GM19328 (cell line): ENCODE results near the gene ZNF862.
"Not testable (repeated sequence)": the region's sequence is repeated elsewhere in the genome, so short reads cannot be mapped to it uniquely, and the experiment has no call there.

Experiments used
- ATAC-seq: cut with Tn5 transposase; IDR thresholded peaks from one replicate; pipeline ENCODE4 v1.9.1; 2021; ENCODE audit warnings: mild to moderate bottlenecking, moderate library complexity; ENCODE audit not compliant: unreplicated experiment

ZNF862 gene

DNA sequence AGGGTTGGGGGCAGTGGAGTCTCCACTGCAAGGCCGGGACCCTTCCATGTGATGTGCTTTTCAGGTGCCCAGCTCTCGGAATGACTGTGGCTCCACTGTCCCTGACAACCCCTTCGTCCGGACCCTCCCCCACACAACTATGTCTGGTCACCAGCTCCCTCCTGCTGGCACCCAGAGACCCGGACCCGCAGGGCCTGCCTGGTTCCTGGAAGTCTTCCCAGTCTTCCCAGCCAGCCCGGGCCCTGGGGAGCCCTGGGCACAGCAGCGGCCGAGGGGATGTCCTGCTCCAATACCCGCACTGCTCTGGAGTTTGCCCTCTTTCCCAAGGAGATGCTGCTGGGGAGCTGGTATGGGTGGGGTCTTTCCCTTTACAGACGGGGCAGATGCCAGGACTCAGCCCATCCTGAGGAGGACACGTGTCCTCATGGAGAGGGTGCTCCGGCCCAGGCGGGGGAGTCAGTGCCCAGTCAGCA, 41.1 kb downstream of the ZNF862 start:
- no peak for ATAC-seq

DNA sequence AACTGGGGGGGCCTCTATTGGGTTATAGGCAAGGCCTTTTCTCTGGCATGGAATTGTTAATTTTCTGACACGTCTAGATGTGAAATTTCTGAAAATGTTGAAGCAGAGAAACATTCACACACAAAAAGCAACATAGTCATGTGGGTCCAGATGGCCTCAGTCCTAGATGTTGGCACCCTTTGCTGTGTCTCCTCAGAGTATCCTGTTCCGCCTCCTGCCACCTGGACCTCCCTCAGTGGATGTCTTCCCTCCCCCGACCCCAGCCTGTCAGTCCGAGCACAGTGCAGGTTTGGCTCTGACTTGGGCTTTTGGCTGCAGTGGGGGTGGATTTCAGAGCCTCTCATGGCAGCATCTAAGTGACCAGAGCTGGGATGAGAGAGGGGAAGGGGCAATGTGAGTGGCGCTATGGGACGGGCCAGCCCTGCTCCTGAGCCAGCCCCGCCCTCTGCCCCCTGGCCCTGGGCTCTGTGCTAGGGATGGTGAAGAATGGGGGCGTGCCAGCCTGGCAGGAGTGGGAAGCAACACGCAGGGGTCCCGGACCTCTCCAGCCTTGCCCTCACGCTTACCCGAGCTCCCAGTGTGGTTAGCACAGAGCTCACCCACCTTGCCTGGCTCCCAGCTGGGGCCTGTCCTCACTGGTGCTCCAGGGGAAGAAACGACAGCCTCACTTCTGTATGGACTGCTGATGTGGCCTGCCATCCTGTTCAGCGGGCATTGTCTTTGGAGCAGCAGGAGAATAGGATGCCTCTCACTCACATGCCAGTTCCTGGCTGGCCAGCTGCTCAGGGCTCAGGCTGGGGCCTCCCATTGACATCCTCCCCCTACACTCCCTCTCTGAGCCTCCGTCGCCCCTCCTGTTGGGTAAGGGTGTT, 41.8 kb downstream of the ZNF862 start:
- ATAC-seq = no peak

DNA sequence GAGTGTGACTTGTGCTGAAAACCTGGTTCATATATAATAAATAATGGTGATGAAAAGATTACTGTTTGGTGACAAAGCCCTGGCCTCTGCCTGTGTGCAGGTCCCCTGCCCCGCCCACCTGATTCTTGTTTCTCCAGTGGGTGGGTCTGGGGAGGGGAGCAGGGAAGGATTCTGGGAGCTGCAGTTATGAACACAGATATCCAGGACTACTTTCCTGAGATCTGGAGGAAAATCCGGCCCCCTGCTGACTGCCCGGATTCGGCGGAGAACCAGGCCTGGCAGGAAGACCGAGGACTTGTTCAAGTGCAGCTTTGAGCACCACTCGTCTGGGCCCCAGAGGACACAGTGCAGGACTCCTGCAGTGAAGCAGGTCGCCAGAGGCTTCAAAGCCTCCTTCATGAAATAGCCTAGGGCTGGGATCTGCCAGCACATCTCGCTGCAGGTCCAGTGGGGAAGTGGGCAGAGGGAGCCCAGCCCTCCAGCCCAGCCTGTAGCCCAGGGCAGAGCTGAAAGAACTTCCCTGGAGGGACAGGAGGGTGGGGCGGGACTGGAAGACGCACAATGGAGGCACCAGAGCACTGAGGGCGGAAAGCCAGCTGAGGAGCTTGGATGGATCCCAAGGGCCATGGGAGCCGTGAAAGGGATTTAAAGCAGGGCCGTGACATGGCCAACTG, 42.6 kb downstream of the ZNF862 start:
- ATAC-seq = no peak

DNA sequence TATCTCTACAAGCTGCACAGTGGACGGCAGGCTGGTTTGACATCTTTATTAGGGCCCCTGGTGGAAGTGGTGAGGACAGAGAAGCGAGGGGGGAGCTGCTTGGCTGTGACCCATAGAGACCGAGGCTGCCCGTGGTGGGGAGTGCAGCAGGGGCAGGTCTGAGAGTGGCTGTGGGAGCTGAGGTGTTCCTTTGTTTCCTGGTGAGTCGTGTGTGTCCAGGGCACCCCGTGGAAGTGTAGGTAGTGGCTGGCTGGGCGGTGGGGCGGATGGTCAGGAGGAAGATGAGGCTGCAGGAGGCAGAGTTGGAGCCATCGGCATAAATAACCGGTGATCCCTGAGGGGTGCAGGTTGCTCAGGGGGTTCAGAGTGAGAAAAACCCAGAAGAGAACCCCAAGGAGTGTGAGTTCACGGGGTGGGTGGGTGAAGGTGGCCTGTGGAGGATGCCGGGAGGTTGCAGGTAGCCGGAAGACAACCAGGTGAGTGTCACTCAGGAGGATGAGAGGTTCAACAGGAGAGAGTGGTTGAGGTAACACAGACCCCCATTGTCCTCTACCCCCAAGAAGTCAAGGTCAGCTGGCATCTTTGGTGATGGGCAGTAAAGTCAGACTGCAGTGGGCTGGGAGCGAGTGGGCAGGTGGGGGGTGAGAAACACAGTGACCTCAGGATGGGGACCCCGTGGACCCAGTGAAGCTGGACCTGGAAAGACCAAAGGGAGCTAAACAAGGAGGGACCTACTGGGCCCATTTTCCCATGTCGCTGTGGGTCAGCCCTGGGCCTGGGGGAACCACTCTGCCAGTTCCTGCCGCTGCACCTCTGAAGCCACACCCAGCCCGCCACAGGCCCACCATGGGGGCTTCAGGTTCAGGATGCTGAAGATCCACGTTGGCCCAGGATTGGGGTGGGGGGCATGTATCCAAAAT, 43.4 kb downstream of the ZNF862 start:
- ATAC-seq = no peak

DNA sequence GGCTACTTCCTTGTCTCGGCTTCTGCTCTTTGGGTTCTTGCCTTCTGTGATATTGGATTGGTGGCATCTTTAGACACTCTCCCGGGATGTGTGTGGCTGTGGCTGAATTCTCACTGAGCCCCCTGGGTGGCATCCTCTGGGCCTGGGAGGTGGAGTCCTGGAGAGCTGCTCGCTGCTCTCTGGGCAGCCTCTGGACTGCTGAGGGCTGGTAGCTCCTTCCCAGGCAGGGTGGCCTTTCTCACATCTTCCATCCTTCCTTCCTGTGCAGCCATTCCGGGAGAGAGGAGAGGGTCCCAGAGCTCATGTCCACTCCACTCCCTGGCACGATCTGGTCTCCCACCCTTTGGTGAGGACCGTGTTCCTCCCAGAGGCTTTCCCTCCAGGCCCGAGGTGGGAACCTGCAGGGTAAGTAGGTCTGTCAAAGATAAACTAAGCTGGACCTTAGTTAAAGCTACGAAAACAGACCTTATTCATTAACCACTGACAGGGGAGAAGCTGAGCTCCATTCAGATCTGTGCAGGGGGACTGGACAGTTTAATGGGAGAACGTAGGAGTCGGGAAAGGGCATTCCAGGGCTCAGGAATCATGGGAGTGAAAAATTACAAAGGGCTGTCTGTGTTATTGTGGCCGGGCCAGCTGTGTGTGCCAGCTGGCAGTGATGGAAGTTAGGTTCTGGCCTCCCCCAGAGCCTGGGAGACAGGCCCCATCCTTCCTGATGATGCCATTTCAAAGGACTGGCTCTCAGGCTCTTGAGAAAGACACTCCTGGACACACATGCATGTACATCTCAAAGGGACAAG, 44.3 kb downstream of the ZNF862 start:
- no peak for ATAC-seq

DNA sequence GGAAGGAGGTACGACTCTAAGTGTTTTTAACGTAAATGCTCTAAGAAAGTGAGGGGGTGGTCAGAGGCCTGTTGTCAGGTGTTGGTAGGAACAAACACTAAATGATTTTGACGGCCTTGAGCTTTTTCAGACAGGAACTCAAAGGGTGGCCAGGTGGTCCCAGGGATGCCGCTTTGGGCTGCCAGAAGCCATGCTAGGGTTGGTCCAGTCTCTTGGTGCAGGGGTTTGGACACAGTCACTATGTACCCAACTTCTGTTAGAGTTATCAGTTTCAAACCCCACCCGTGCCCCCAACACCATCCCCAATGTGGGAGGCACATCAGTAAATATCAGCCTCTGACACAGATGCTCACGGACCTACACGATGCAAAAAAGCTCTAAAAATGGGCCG, 44.9 kb downstream of the ZNF862 start:
- ATAC-seq = no peak

DNA sequence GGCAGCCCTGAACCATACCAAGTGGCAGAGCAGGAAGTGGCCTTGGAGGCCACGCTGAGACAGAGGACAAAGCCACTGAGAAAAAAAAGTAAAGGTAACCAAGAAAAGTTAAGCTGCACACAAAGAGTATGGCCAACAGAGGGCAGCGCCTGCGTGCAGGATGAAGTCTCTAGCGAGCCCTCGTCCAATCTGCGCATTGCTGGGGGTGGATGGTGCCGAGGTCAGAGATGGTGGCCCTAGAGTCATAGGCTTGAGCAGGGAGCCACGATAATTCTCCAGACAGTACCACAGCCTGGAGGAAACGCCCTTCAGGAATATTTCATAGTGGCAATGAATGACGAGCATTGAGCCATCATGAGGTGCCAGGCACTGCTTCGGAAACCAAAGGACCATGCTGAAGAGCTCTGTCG, 45.3 kb downstream of the ZNF862 start:
- ATAC-seq = peak; percentile 67

DNA sequence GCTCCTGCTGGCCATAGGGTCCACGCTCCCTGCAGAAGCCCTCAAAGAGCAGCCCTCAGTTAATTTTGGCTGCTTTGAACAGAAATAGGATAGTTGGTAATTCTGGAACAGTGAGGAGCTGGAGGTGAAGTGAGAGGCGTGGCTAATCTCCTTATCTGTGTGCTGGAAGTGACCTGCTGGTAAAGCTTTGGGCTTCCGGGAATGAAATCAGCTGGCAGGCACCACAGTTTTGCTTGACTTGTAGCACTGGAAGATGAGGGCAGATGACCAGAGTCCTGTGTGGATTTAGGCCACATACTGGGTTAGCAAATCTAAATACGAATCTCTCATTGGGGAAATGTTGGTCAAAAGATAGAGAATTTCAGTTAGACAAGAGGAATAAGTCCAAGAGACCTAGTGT, 45.8 kb downstream of the ZNF862 start:
- no peak for ATAC-seq

DNA sequence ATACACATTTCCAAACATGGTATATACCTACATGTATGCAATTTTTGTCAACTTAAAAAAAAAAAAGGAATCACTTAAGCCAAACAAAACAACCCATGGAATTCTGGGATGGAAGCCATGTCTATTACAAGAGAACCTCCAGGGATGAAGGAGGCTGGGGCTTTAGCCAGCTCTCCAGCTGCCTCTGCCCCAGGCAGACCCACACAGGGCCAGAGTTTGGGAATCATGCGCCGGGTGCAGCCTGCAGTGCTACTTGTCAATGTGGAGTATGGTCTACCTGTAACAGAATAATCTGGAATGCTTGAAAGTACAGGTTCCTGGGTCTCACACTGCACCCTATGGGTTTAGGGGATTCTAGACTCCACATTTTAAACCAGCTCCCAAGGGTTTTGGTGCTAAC, 46.4 kb downstream of the ZNF862 start:
- ATAC-seq = no peak

DNA sequence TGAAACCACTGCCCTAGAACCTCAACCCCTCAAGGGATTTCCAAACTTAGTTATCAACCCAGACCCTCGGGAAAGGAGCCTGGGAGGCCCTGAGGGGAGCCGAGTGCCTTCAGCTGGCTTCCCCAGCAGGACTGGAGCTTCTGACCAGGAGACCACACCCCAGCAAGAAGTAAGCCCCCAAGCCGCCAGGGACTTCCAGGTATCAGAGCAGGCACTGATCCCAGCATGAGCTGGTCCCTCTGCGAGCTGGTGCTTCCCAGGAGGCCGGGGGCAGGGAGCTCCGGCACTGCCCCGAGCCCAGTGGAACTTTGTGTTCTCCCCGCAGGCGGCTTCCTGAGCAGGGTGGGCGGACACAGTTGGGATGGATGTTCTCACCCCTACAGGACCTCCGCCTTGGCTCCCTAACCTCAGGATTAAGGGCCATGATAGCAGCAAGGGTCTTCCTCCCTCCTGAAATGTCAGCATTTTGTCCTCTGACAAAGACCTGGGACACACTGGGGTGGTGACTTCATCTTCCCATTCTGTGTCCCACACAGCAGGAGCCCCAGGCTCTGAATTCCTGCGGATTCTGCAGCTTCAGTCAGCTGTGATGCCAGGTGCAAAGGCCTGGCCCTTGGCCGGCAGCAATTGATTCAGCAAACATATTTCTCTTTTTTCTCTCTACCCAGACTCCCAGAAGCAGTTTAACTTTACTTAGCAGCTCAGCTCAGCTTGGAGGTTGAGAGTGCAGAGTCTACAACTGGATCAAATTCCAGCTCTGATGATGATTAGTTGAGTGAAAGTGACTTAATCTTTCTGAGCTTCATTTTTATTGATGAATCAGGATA, 47.2 kb downstream of the ZNF862 start:
- no peak for ATAC-seq

DNA sequence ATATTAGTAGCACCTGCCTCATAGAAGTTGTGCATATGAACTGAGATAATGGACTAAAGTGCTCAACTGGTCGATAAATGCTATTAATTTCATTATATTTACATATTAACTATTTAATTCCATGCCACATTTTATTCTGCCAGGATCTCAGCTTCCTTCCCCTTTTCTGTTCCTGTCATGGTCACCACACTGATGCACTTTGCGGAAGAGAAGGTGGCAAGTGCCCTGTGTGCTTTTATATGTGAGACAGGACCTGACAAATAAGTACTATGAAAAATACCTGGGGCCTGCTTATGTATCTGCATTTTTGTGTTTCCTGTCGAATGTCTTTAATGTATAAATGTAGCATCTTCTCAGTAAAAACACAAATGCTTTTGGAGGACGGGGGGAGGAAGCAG, 47.8 kb downstream of the ZNF862 start:
- ATAC-seq = no peak

DNA sequence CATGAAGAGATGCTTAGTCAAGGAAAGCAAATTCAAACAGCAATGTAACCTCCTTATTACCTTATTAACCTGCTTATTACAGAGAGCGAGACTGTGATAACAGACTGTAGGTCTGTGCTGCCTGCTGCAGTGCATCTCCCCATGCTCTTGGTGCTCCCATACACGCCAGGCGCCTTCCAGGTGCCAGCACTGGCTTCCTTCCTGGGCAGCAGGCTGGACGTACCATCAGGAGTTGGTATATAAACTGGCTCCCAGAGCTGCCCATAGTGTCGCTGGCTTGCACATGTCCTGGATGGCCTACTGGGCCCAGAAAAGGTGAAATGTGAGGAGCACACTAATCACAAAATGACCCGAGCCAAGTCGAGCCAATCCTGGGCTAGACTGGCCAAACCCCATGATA, 49.1 kb downstream of the ZNF862 start:
- ATAC-seq = no peak

DNA sequence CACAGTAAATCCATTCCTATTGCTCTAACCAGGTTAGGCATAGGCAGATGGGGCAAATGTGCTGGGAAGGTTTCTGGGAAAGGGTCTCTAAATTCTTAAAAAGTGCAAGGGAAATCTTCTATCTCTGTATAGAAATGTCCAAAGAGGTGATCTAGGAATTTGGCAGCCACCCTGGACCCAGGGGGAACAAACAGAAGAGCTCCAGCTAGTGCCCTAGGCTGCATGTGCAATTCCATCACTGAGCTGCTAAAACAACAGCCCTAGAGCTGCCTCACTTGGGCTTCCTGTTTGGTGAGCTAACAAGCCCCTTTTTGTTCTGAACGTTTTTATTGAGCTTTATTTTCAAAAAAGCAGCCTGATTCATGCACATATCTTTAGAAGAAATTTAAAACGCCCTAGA, 52.5 kb downstream of the ZNF862 start:
- ATAC-seq = not testable (repeated sequence)

DNA sequence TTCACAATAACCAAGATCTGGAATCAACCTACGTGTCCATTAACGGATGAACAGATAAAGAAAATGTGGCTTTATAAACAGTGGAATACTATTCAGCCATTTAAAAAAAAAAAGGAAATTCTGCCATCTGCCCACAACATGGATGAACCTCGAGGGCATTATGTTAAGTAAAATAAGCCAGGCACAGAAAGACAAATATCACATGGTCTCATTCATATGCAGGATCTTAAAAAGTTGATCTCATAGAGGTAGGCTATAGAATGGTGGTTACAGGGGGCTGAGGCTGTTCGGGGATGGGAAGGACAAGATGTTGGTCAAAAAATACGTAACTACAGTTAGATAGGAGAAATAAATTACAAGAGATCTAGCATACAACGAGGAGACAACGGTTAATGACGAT, 56.8 kb downstream of the ZNF862 start:
- ATAC-seq = not testable (repeated sequence)

DNA sequence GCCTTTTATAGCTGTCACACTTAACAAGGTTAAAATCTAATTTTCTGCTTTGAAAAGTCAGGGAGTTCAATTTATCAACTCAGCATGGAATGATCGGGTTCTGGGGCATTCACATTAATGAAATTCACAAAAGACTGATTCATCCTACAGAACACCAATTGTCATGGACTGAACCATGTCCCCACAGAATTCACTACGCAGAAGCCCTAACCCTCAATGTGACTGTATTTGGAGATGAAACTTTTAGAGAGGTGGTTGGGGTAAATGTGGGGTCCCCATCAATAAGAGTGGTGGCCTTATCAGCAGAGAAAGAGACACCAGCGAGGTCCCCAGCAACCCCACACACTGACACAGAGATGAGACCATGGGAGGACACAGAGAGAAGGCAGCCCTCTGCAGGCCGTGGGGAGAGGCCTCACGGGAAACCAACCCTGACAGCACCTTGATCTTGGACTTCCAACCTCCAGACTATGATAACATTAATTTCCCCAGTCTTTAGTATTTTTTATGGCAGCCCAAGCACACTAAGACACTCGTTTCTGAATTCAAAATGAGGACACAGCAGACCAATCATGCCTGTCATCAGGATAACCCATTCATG, 69.7 kb downstream of the ZNF862 start:
- ATAC-seq = not testable (repeated sequence)

DNA sequence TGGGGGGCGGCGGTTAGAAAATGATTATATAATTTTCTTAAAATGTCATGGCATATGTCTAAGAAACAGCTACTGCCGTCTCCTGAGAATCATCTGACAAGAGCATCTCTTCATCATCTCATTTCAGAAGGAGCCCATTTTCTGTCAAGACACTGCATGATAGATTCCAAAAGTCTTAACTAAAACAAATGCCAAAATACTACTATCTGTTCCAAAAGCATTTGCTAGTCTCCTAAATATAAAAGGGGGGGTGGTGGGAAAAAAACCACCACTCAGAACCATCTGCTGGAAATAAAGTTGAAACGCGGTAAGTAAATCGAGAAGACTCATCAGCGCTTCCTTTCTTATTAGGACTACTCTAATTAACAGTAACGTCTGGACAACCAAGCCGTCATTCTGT, 72.0 kb downstream of the ZNF862 start:
- not testable (repeated sequence) for ATAC-seq

DNA sequence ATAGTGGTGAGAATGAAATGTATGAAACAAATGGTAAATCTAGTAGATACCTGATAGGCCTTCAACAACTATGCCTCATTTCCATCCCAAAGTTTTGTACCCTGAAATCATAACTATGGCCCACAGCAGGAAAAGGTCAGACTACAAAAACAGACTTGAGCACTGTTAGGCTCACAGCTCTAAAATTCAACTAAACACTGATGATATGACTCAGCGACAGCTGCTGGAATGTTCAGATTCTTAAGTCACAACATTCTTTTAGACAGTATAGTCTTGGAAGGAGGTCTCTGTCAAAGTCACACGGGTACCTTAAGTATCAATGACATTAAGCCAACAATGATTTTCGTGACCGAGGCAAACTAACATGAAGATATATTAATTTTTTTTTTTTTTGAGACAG, 74.0 kb downstream of the ZNF862 start:
- not testable (repeated sequence) for ATAC-seq
